ENCODE data around the gene ZNF75A. TPM values are rescaled to one million over a fixed set of nuclear protein-coding genes. Genes with fewer than 3 reads are reported as not detected.
"Not testable (repeated sequence)": the region's sequence is repeated elsewhere in the genome, so short reads cannot be mapped to it uniquely, and the experiment has no call there.

The ZNF75A gene
- polyA plus RNA-seq (ENCODE audit: insufficient read depth in 1 of 5, insufficient read length in 5 of 5, low replicate concordance in 1 of 5): 10 to 100 TPM; 41.1 to 64.3 (median 51.0) TPM
- long read RNA-seq, donor 1, transcript ZNF75A-206 (1 exons, 3,989 nt): major isoform, 13 of 20 reads
- long read RNA-seq, donor 1, partial matches to known transcripts: 0 of 20 reads
- long read RNA-seq, donor 1, other reads (novel, unspliced or antisense): 0 of 20 reads
- long read RNA-seq, donor 2, partial matches to known transcripts: 0 of 5 reads
- long read RNA-seq, donor 2, other reads (novel, unspliced or antisense): 0 of 5 reads
- long read RNA-seq, donor 3, transcript ZNF75A-206 (1 exons, 3,989 nt): major isoform, 9 of 14 reads
- long read RNA-seq, donor 3, partial matches to known transcripts: 0 of 14 reads
- long read RNA-seq, donor 3, other reads (novel, unspliced or antisense): 0 of 14 reads
- long read RNA-seq, donor 4, transcript ZNF75A-206 (1 exons, 3,989 nt): major isoform, 10 of 14 reads
- long read RNA-seq, donor 4, partial matches to known transcripts: 0 of 14 reads
- long read RNA-seq, donor 4, other reads (novel, unspliced or antisense): 0 of 14 reads
- long read RNA-seq, donor 5, transcript ZNF75A-206 (1 exons, 3,989 nt): major isoform, 14 of 32 reads
- long read RNA-seq, donor 5, partial matches to known transcripts: 13 of 32 reads
- long read RNA-seq, donor 5, other reads (novel, unspliced or antisense): 0 of 32 reads
- long read RNA-seq, donor 6, transcript ZNF75A-206 (1 exons, 3,989 nt): major isoform, 15 of 30 reads
- long read RNA-seq, donor 6, partial matches to known transcripts: 6 of 30 reads
- long read RNA-seq, donor 6, other reads (novel, unspliced or antisense): 0 of 30 reads
- long read RNA-seq, donor 7, partial matches to known transcripts: 0 of 9 reads
- long read RNA-seq, donor 7, other reads (novel, unspliced or antisense): 0 of 9 reads
- long read RNA-seq, donor 8, partial matches to known transcripts: 0 of 5 reads
- long read RNA-seq, donor 8, other reads (novel, unspliced or antisense): 0 of 5 reads

- peak; percentile 90 to 91 for DNase-seq
Measured at GRCh38 chr16:3305109-3306068, at the start of gene ZNF75A, which contains the start of gene TIGD7. Gene ZNF75A (plus strand): TSS chr16:3305497. CDS start chr16:3308429, 2,932 bp downstream. Gene TIGD7 (minus strand): TSS chr16:3305430. CDS start chr16:3300614, 4,816 bp downstream.

- DNase-seq: no peak
Measured at GRCh38 chr16:3256146-3256865, 49.0 kb upstream of the ZNF75A start, which contains the start of gene MEFV. Gene MEFV (minus strand): TSS chr16:3256633. CDS start chr16:3256587, 46 bp downstream.

- DNase-seq: no peak
Measured at GRCh38 chr16:3256866-3257465, 48.3 kb upstream of the ZNF75A start.

GRCh38 chr16:3259836-3260235, 45.5 kb upstream of the ZNF75A start:
- no peak for DNase-seq

GRCh38 chr16:3262517-3262916, 42.8 kb upstream of the ZNF75A start:
- DNase-seq: no peak

- DNase-seq: peak; percentile 96
Measured at GRCh38 chr16:3264137-3265036, 40.9 kb upstream of the ZNF75A start.

GRCh38 chr16:3266873-3267537, 38.3 kb upstream of the ZNF75A start:
- peak in 1 of 2 donors; percentile 11 for DNase-seq

GRCh38 chr16:3268294-3268693, 37.0 kb upstream of the ZNF75A start:
- DNase-seq: no peak

- DNase-seq: not testable (repeated sequence)
Measured at GRCh38 chr16:3270718-3271117, 34.6 kb upstream of the ZNF75A start.

GRCh38 chr16:3271281-3271680, 34.0 kb upstream of the ZNF75A start:
- not testable (repeated sequence) for DNase-seq

GRCh38 chr16:3274490-3274889, 30.8 kb upstream of the ZNF75A start:
- no peak for DNase-seq

GRCh38 chr16:3274947-3275346, 30.4 kb upstream of the ZNF75A start:
- DNase-seq: no peak

GRCh38 chr16:3276679-3277078, 28.6 kb upstream of the ZNF75A start:
- DNase-seq: no peak

GRCh38 chr16:3281222-3281820, 24.0 kb upstream of the ZNF75A start:
- no peak for DNase-seq

GRCh38 chr16:3282103-3282729, 23.1 kb upstream of the ZNF75A start:
- no peak for DNase-seq

- DNase-seq: peak; percentile 94 to 97
Measured at GRCh38 chr16:3282730-3283542, 22.4 kb upstream of the ZNF75A start, which contains the start of gene ZNF263. Gene ZNF263 (plus strand): TSS chr16:3283491. CDS start chr16:3283819, 328 bp downstream.
